HG03442 (cell line): Measurements from ENCODE around the gene FPR3.
"Not testable (repeated sequence)": the region's sequence is repeated elsewhere in the genome, so short reads cannot be mapped to it uniquely, and the experiment has no call there.

ENCODE experiments used
- ATAC-seq: cut with Tn5 transposase; IDR thresholded peaks from one replicate; pipeline ENCODE4 v1.9.1; 2021; ENCODE audit warnings: mild to moderate bottlenecking, moderate library complexity; ENCODE audit not compliant: unreplicated experiment

FPR3 gene

DNA sequence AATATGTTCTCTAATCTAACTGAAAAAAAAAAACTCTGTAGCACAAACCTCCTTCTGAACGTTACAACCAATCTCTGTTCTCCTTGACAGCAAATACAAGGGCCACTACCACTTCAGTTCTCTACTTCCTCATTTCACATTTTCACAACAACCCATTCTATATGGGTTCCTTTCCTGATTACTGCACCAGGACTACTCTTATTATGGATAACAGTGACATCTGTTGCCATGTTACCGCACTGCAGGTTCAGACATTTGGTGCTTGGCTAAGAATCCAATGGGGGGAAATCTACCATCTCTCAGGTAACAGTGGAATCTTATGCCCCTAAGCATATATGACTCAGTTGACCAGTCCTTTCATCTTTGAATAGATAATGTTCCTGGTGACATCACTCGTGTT lies 11.6 kb upstream of the FPR3 start:
- no peak for ATAC-seq

DNA sequence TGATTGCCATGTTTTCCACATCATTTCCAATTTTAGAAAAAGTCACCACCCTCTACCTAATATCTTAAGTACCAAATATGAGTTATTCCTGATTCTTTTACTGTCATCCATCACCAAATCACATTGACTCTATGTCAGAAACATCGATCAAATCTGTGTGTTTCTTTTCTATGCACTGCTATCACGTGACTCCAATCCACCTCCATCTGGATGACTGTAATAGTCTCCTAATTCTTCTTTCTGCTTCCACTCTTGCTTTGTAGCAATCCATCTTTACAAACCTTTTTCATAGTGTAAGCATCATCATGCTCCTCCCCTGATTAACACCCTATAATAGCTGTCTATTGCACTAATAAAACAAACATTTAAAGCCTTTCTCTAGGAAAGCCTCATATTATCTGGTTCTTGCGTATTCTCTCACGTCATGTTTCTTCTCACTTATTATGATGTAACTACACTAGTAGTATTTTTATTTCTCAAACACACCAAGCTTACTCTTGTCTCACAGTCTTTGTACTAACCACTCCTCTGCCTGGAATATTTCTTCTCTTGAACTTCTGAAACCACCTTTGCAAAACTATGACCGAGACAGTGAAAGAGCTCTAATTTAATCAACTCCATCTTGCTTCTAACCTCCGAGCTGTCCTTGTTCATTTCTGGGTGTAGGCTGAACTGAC lies 10.7 kb upstream of the FPR3 start:
- ATAC-seq = no peak

DNA sequence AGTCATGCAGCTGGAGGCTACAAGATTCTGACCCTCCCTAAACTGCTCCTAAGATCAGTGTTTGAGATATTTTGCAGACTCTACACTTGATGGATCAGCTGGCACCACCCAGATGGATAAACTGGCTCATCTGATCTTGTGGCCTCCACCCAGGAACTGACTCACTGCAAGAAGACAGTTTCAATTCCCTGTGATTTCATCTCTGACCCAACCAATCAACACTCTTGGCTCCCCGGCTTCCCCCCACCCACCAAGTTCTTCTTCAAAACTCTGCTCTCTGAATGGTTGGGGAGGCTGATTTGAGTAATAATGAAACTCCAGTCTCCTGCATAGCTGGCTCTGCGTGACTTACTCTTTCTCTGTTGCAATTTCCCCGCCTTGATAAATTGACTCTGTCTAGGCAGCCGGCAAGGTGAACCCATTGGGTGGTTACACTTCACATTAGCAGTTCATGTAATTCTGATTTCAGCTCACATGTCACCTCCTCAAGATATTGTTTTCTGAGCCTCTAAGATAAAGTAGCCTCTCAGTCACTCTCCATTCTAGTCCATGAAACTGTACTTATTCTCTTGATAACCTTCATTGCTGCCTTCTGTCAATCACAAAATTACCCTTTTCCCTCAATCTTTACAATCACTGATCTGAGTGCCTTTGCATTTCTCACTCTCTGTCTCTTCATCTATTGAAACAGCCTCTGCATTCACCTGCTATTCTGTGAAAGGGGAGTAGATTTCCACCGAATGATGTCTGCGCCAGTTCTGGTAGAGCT lies 9.9 kb upstream of the FPR3 start:
- no peak for ATAC-seq

DNA sequence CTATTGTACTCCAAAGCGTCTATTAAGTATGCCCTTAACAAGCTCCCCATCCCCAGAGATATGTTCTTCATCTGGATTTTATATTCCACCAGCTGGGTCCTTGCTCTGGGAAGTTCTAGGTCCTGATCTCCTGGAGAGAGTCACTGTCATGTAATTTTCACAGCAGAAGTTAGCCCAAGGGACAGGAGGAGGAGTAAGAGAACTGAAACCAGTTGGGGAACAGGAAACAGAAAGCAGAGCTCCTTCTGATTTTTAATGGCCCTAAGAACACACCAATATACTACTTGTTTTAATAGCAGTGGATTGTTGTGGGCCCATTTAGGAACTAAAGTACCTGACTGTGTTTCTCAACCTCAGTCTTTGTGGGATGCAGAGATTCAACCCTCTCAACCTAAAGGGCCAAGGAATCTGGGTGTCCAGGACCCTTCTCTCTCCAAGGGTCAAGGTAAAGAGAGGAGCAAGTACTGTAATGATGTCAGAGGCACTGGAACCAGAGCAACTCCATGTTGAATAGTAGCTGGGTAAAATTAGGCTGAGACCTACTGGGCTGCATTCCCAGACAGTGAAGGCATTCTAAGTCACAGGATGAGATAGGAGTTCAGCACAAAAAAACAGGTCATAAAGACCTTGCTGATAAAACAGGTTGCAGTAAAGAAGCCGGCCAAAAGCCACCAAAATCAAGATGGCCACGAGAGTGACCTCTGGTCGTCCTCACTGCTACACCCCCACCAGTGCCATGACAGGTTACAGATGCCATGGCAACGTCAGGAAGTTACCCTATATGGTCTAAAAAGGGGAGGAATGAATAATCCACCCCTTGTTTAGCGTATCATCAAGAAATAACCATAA lies 8.1 kb upstream of the FPR3 start:
- no peak for ATAC-seq

DNA sequence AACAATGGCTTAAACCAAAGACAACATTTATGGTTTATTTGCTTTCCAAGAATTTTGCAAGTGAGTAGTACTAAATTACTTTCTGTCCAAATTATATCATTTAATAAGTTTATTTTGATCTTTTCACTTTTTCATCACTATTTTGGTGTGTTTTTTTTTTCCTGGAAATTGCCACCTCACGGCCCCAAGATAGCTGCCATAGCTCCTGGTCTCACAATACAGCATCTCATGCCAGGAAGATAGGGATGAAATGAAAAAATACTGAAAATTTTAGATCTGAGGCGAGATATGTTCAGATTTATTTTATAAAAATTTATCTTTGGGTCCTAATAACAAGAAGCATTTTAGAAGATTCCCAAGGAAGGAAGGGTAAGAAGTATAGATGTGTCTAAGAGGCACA lies 6.9 kb upstream of the FPR3 start:
- ATAC-seq = no peak

DNA sequence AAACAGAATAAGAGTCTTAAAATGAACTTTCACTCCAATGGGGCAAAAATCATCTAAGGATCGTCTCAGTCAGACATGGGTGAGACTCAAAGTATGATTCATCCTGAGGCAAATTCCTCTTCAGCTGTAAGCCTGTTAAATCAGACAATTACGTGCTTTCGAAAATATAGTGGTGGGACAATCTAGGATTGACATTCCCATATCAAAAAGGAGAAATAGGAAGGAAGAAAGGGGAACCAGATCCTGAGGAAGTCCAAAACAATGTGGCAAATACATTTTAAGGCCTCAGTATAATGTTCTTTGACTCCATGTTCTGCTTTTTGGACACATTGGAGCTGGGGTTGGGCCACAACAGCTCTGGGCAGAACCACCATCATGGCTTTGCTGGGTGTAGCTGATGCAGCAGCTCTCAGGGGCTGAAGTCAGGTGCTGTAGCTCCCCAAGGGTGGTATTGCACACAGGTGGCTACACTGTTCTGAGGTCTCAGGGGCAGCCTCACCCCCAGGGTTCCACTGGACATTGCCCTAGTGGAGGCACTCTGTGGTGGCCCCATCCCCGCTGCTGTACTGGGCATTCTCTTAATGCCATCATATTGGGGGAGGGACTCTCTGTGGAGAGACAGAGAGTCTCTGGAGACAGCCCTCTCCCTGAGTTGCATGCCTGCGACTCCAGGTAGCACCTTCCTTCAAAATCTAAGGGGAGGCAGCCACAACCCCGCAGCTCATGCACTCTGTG lies 5.7 kb upstream of the FPR3 start:
- ATAC-seq = no peak

DNA sequence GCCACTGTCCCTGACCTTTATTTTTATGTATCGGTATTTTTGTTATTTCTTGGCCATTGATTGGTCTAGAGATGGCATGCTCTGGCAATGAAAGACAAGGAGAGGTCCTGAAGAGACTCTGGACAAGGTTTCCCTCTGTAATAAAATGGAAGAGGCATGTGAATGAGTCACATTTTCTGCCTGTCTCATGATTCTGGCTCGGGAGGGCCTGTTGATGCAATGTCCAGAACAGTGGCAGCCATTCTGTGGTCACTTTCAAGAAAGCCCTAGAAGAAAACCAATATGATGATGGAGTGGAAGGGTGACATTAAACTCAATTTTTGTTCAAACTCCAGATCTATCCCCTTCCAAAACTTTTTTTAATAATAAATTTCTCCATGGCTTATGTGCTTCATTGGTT lies 2.0 kb upstream of the FPR3 start:
- ATAC-seq = no peak

DNA sequence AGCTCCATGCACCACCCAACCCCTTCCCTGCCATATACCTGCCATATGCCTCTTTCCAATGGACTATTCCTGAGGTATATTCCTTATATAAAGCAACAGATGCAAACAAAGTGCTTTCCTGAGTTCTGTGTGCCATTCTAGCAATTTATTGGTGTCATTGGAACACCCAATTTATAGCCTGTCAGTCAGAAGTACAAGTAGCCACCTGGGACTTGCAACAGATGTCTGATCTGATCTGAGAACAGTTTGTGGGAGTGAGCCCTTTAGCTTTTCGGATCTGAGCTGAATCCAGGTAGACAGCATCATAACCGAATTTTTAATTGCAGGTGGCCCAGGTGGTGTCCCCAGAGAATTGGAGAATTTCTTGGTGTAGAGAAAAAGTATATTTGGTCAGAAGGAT lies 963 bp upstream of the FPR3 start:
- ATAC-seq = no peak

DNA sequence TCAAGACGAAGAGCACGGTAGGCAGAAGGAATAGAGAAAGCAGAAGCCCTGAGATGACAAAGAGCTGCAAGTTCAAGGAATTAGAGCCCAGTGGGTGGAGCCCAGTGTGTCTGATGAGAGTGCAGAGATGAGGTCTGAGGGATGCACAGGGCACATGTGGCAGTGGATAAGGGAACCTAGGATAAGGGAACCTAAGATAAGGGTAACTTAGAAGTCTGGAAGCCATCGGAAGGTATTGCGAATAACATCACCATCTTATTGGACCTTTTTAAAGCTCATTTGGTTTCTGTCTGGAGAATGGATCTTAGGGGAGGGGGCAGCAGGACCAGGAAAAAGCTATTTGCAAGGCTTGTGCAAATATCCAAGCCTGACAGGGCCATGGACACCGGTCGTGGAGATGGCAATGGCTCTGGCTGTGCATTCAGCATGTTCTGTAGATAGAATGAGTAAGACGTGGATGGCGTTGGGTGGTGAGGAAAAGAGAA lies 1.3 kb downstream of the FPR3 start:
- no peak for ATAC-seq

DNA sequence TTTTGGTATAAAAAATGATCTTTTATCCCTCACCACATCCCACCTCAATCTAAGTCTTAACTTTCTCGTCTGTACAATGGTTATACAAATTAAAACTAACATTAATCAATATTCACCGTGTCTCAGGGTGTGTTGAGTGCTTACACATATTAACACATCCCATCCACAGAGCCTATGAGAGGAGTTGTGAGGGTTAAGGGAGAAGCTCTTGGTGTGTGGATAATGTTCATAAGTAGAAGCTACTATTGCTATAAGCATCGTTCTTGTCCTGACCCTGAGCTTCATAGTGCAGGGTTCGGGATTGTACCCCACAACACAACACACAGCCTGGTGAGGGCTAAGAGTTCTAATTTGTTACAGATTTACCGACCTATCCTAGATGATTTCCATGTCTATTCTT lies 2.5 kb downstream of the FPR3 start:
- no peak for ATAC-seq

DNA sequence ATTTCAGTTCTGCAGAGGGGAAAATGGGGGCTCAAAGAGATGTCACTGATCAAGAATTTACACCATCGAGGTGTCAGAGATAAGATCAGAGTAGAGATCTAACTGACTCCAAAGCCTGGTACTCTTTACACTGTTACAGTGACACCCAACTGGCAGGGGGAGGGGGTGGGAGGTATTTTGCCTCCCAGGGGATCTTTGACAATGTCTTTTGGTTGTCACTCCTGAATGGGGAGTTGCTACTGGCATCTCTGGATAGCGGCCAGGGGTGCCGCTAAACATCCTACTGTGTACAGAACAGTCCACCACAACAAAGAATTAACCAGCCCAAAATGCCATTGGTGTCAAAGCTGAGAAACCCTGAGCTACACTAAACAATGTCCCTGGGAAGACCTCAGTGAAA lies 3.1 kb downstream of the FPR3 start:
- no peak for ATAC-seq

DNA sequence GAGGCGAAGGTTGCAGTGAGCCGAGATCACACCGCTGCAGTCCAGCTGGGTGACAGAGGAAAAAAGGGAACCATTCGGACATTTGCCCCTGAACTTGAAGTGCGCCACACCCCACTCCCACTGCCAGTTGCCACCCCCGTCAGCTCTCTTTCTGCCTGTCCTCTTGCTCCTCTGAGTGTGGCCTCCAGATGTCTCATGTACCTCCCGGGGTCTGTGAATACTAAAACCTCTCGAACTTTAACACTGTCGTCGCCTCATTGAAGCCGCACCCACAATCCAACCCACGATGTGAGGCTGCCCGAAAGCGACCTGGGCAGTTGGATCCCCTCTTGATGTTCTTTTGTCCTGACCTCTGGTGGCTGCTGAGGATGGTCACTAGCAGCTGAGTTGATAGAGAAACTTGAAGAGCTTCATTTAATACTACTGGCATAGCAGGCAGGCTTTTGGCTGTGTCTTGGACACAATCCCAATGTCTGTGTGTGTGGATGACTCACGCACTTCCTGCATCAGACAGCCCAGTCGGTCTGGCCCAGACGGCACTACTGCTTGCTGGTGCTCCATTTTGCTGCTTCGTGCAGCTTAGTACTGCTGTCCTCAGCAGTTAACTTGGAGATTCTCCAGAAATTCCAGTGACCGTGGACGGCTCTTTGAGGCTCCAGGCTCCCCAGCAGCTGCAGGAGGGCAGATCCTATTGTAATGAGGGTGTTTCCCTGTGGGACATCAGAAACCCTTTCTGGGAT lies 4.2 kb downstream of the FPR3 start:
- no peak for ATAC-seq

DNA sequence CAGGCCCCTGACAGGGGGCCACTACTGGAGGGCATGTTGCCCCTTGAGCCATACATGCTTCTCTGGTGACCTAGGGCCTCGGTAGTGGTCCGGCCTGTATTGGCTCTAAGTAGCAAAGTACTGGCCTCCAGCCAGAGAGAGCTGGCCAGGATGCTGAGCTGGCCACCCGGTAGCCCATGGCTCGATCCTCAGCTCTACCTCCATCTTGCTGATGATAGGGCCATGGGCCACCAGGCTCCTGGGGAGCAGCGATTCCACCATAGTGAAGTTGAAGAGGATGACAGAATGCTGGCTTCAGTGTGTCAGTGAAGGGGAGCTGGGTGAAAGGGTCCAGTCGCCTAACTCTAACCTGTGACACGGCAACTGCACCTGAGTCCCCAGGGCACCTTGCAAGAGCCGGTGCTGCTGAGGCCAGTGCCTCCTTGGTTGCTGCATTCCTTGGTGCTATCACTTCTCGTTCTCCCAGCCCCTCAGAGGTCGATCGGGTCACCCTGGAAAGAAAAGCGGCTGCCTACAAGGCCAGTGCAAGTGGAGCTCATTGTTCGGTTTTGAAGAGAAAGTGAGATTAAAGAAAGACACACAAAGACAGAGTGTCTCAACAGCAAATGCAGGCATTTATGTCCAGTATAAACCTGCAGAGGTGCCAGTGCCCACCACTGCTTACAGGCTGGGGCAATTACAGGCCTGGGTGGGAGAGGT lies 5.0 kb downstream of the FPR3 start:
- no peak for ATAC-seq

DNA sequence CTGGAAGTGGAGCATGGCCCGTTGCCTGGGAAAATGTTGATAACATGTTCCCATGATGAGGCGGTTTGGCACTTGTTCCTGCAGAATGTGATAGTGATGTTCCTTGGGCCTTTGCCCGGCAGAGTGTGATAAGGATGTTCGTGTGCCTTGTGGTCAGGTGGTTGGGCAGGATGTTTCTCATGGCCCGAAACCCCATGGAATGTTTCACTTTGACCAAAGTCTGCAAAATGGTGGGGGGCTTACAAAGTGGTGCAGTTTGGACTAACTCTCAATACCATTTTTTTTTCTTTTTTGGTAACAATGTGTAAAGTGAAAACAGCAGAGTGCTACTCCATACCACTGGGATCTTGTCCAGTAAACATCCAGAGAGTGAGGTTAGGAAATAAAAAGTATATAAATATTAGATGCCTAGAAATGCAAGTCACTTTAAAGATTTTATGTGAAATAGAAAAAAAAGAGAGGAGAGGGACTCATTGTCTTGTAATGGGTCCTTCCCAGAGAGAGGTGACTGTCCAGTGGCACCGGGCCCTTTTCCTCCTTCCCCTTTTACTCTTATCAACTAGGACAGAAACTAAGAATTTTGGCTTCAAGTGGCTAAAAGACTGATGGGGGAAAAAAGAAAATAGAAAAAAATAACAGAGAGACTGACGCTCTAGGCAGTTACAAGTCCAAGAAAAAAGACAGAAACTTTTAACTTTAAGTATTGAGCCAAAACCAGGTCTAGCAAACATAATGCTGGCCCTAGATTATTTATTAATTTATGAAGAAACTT lies 5.7 kb downstream of the FPR3 start:
- no peak for ATAC-seq

DNA sequence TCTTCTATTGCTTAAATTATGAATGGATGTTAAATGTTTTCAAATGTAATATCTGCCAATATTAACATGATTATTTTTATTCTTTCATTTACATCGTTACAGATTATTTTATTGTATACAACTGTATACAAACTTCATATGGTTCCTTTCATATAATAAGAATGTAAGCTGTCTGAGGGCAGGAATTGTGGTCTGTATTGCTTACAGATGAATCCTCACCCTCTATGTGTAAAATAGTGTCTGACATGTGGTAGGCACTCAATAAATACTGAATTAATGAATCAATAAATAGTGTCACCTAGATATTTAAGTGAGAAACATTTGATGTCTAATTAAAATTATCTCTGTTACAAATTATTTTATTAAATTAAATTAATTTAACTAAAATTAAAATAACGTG lies 7.8 kb downstream of the FPR3 start:
- no peak for ATAC-seq

DNA sequence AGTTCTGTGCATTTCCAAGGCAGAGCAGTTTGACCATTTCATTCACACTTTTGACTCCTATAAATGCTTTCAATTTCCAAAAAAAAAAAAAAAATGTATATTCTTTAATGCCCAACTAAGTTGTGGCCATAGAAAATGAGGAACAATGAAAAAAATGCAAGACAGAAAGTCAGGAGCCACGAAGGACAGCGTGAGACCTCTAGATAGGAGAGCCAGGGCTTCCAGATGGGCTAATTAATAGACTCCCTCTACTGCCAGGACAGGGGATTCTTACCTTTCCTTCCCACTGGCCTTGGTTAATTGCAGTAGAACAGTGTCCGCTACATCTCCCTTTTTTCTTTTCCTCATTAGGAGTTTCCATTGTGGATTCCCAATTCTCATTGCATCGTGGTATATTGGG lies 8.6 kb downstream of the FPR3 start:
- ATAC-seq = no peak

DNA sequence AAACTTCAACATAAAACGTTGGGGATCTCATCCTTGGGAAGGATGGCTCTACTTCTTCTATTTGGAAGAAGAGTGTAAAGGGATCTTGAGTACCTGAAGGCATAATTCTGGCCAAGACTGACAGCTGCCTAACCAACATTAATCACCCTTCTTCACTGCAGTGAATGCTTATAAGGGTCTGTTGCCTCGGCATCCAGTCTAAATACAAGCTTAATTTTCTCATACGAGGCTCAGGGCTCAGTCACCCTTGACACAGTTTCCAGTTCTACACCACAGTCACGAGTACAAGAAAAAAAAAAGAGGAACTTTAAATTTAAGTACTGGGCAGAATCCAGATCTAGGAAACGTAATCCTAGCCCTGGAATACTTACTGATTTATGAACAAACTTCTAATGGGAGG lies 9.0 kb downstream of the FPR3 start:
- ATAC-seq = no peak

DNA sequence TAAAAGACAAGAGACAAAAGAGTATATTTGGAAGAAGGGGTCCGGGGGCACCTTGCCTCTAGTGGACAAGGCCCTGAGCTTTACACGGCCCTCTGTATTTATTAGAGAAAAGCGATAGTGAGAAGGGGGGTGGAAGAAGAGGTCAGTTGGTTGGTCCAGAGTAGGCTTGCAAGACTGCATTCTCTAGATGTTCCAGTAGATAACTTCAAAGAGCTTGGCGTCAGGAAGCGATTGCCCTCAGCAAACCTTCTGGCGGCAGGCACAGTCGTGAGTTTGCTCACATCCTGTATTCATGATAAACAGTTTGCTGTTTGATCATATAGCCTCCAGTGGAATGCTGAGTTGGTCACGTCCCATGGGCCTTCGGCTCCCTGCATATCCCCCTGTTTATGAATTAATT lies 9.8 kb downstream of the FPR3 start:
- not testable (repeated sequence) for ATAC-seq

DNA sequence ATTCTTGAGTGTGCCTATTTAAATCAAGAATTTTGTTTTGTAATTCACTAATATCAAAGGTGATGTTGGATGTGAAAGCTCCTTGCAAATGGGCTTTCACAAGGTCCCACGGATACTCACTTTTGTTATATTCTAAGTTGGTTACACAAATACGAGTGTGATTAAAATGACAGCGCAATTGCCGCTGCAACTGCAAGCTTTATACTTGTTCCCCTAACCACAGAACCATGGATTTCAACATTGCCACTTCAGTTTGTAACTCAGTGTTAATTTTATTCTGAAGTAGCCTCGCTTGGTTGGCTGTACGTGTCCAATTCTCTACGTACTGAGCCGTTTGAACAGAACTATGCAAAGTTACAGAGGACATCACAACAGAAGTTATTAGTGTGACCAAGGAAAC lies 10.4 kb downstream of the FPR3 start:
- not testable (repeated sequence) for ATAC-seq
